HEK293T (cell line): ENCODE measurements around the gene TFEC.

Source experiments
- CTCF ChIA-PET: fragments of 350-600 bp; formaldehyde crosslinking; extraction: SDS; loops from one replicate; lab custom pipeline; 2021; ENCODE audit warnings: antibody characterized with exemption, inconsistent platforms; lab: Yijun Ruan, JAX
- POLR2A ChIA-PET: fragments of 350-600 bp; formaldehyde crosslinking; extraction: SDS; loops from one replicate; lab custom pipeline; 2020; ENCODE audit warnings: antibody characterized with exemption, inconsistent platforms; lab: Yijun Ruan, JAX
- DNase-seq: peaks from one replicate; pipeline ENCODE4 v3.0.0; 2012; ENCODE audit warnings: mixed read lengths; ENCODE audit errors: extremely low spot score
- ARNT ChIP-seq: fragments of 450-650 bp; IDR thresholded peaks from 2 replicates; pipeline ENCODE4 v1.6.1; 2017; ENCODE audit warnings: mild to moderate bottlenecking
- BHLHE40 ChIP-seq: fragments of 450-650 bp; IDR thresholded peaks from 2 replicates; pipeline ENCODE4 v1.6.1; 2016; ENCODE audit warnings: mild to moderate bottlenecking, moderate library complexity, borderline replicate concordance
- FOXA1 ChIP-seq: fragments of 450-650 bp; IDR thresholded peaks from 2 replicates; pipeline ENCODE4 v1.6.1; 2016; ENCODE audit warnings: mild to moderate bottlenecking
- FOXK2 ChIP-seq: fragments of 450-650 bp; IDR thresholded peaks from 2 replicates; pipeline ENCODE4 v1.6.1; 2016; ENCODE audit warnings: mild to moderate bottlenecking
- FOXM1 ChIP-seq: fragments of 450-650 bp; IDR thresholded peaks from 2 replicates; pipeline ENCODE4 v1.6.1; 2017; ENCODE audit warnings: mild to moderate bottlenecking, borderline replicate concordance
- HDGF ChIP-seq: fragments of 450-650 bp; IDR thresholded peaks from 2 replicates; pipeline ENCODE4 v1.6.1; 2017; ENCODE audit warnings: antibody characterized with exemption, borderline replicate concordance
- L3MBTL2 ChIP-seq: fragments of 450-650 bp; conservative IDR thresholded peaks from 2 replicates; pipeline ENCODE4 v1.6.1; 2016; ENCODE audit warnings: mild to moderate bottlenecking
- LEF1 ChIP-seq: fragments of 450-650 bp; IDR thresholded peaks from 2 replicates; pipeline ENCODE4 v1.6.1; 2017; ENCODE audit warnings: mild to moderate bottlenecking, borderline replicate concordance
- NFRKB ChIP-seq: fragments of 450-650 bp; IDR thresholded peaks from 2 replicates; pipeline ENCODE4 v1.6.1; 2016; ENCODE audit warnings: mild to moderate bottlenecking, moderate library complexity
- PKNOX1 ChIP-seq: fragments of 450-650 bp; IDR thresholded peaks from 2 replicates; pipeline ENCODE4 v1.6.1; 2016
- SP1 ChIP-seq: fragments of 450-650 bp; IDR thresholded peaks from 2 replicates; pipeline ENCODE4 v1.6.1; 2017
- SUZ12 ChIP-seq: fragments of 450-650 bp; IDR thresholded peaks from 2 replicates; pipeline ENCODE4 v1.6.1; 2016; ENCODE audit warnings: mild to moderate bottlenecking
- TARDBP ChIP-seq: fragments of 450-650 bp; IDR thresholded peaks from 2 replicates; pipeline ENCODE4 v1.6.1; 2016
- ZNF384 ChIP-seq: fragments of 450-650 bp; IDR thresholded peaks from 2 replicates; pipeline ENCODE4 v1.6.1; 2016

Gene TFEC

GRCh38 chr7:115885550-115885949 is 145.0 kb downstream of the TFEC start:
- ChIA-PET POLR2A (no interaction called here), CTCF (no interaction called here)
- TF ChIP-seq HDGF (no peak), LEF1 (no peak), SP1 (no peak), ARNT (no peak), FOXM1 (no peak), L3MBTL2 (no peak), ZNF384 (no peak), FOXK2 (no peak), BHLHE40 (no peak), PKNOX1 (no peak), SUZ12 (no peak), NFRKB (no peak), FOXA1 (no peak), TARDBP (no peak)
- DNase-seq, result no peak
